ENCODE measurements around the gene MAGEA10. TPM values are rescaled to one million over a fixed set of nuclear protein-coding genes. Genes with fewer than 3 reads are reported as not detected.
"Not testable (repeated sequence)": the region's sequence is repeated elsewhere in the genome, so short reads cannot be mapped to it uniquely, and the experiment has no call there.

Gene MAGEA10
- total and polyA plus RNA-seq, 2 donors (not counting 1 experiment from before 2014, with no cell fraction given), result not detected

DNA sequence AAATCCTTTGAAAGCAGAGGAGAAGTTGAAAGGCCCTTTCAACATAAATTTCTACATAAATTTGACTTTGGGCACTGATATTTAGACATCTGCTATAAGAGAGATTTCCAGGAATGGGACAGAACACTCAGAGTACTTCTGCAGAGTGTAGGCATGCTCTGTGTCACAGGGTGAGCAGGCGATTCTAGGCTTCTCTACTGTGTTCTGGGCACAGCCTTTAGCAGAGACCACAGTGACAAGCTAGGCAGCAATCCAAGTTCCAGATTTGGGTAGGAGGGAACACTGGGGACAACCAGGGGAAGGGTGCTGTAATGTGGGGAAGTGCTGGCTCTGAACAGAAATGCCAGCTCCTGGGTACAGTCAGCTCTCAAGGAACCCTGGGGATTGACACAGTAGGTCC lies 6.9 kb downstream of the MAGEA10 start:
- no peak for DNase-seq
- Histone ChIP-seq H4K20me1 (ENCODE audit: control insufficient read depth, insufficient read depth, low read length, poor library complexity, severe bottlenecking) (no peaks in the 10 kb centered on the region), H3K36me3 (replicated peaks in 1 of 2; ENCODE audit: control extremely low read depth in 1 of 2, control insufficient read depth in 1 of 2, extremely low read depth in 1 of 2, insufficient read depth in 2 of 2, low read length in 1 of 2) (no peaks in the 10 kb centered on the region), H2AFZ (ENCODE audit: insufficient read depth, low read depth, low read length, poor library complexity, severe bottlenecking) (no peak overlapping the region), H3K4me2 (replicated peaks; ENCODE audit: low read depth, low read length, poor library complexity, severe bottlenecking) (no peak overlapping the region), H3K27ac (ENCODE audit: low read length in 2 of 2) (no peak overlapping the region), H3K27me3 (replicated peaks in 1 of 4; ENCODE audit: control extremely low read depth in 1 of 4, control insufficient read depth in 3 of 4, insufficient read depth in 4 of 4, low read length in 3 of 4) (no peaks in the 10 kb centered on the region), H3K4me3 (ENCODE audit: control extremely low read depth in 1 of 5, extremely low read depth in 1 of 5, insufficient read depth in 1 of 5, low read depth in 2 of 5, low read length in 4 of 5) (no peak overlapping the region), H3K4me1 (ENCODE audit: control insufficient read depth in 2 of 2, insufficient read depth in 2 of 2, low read length in 2 of 2) (no peaks in the 10 kb centered on the region), H3K9ac (ENCODE audit: low read length) (no peak overlapping the region), H3K79me2 (ENCODE audit: control insufficient read depth, insufficient read depth, low read length) (no peaks in the 10 kb centered on the region), H3K9me3 (ENCODE audit: control extremely low read depth in 1 of 3, control insufficient read depth in 2 of 3, insufficient read depth in 1 of 3, low read length in 2 of 3) (no peaks in the 10 kb centered on the region)
- H3K9me3 Mint-ChIP-seq (ENCODE audit: insufficient read depth), result no peaks in the 10 kb centered on the region
- no peak overlapping the region for H3K27ac Mint-ChIP-seq
- ChIA-PET CTCF (no interaction called here), POLR2A (no interaction called here)
- H3K4me3 Mint-ChIP-seq, result no peak overlapping the region
- H3K4me1 Mint-ChIP-seq, result no peaks in the 10 kb centered on the region
- no peak for ATAC-seq (ENCODE audit: low read depth)
- TF ChIP-seq EZH2 (IDR thresholded peaks at IDR 0.05; ENCODE audit: borderline replicate concordance, insufficient read depth, low read depth, low read length, poor library complexity, severe bottlenecking) (no peak), CTCF (IDR thresholded peaks at IDR 0.05) (no peak)
- WGBS (ENCODE audit: insufficient coverage), result 100% methylated on average over 1 of the region's 1 CpG
- no peaks in the 10 kb centered on the region for H3K27me3 Mint-ChIP-seq
- intact Hi-C loops (cut with micrococcal nuclease), result no loop called here

DNA sequence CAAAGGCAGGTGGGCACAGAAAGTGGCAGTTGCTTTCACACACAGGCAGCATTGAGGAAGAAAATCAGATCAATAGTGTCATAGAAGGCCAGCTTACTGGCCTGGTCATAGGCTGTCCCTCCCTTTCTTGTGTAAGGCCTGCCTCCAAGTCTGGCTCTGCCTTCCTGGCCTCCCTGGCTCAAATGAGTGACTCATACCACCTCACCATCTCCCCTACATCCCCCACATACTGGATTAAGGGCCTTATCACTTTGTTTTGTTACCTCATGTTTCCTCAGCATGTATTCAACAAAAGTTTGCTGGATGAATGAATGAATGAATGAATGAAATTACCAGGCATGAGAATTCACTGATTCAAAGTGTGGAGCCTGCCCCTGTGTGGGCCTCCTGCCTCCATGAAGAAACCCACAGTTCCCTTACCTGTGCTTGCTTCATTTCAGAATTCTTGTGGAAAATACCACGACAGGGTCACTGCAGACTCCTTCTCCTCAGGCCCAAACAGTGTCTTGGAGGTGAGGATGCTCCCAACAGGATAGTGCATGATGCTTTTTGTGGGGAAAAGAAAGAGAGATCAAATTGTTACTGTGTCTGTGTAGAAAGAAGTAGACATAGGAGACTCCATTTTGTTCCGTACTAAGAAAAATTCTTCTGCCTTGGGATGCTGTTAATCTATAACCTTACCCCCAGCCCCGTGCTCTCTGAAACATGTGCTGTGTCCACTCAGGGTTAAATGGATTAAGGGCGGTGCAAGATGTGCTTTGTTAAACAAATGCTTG lies 9.1 kb downstream of the MAGEA10 start:
- DNase-seq; H4K20me1 ChIP-seq (ENCODE audit: control insufficient read depth, insufficient read depth, low read length, poor library complexity, severe bottlenecking); H3K27ac ChIP-seq (ENCODE audit: low read length in 2 of 2); H3K4me3 ChIP-seq (ENCODE audit: control extremely low read depth in 1 of 5, extremely low read depth in 1 of 5, insufficient read depth in 1 of 5, low read depth in 2 of 5, low read length in 4 of 5); H3K9me3 Mint-ChIP-seq (ENCODE audit: insufficient read depth); H3K4me1 Mint-ChIP-seq; H3K4me2 ChIP-seq (replicated peaks; ENCODE audit: low read depth, low read length, poor library complexity, severe bottlenecking); intact Hi-C loops (cut with micrococcal nuclease); H3K27ac Mint-ChIP-seq; H3K27me3 Mint-ChIP-seq; H3K9me3 ChIP-seq (ENCODE audit: control extremely low read depth in 1 of 3, control insufficient read depth in 2 of 3, insufficient read depth in 1 of 3, low read length in 2 of 3); H3K36me3 ChIP-seq (replicated peaks in 1 of 2; ENCODE audit: control extremely low read depth in 1 of 2, control insufficient read depth in 1 of 2, extremely low read depth in 1 of 2, insufficient read depth in 2 of 2, low read length in 1 of 2); H3K79me2 ChIP-seq (ENCODE audit: control insufficient read depth, insufficient read depth, low read length); CTCF ChIA-PET; H2AFZ ChIP-seq (ENCODE audit: insufficient read depth, low read depth, low read length, poor library complexity, severe bottlenecking); H3K4me1 ChIP-seq (ENCODE audit: control insufficient read depth in 2 of 2, insufficient read depth in 2 of 2, low read length in 2 of 2); H3K9ac ChIP-seq (ENCODE audit: low read length); H3K4me3 Mint-ChIP-seq; H3K27me3 ChIP-seq (replicated peaks in 1 of 4; ENCODE audit: control extremely low read depth in 1 of 4, control insufficient read depth in 3 of 4, insufficient read depth in 4 of 4, low read length in 3 of 4); POLR2A ChIA-PET; ATAC-seq (ENCODE audit: low read depth): not testable (repeated sequence)
- no CpG with 5 or more reads among the region's 4 CpGs for WGBS (ENCODE audit: insufficient coverage)

Data from B cell (primary cell).